GM19467 (cell line): ENCODE data around the gene MALRD1.

ENCODE experiments used
- ATAC-seq: cut with Tn5 transposase; IDR thresholded peaks from one replicate; pipeline ENCODE4 v1.9.1; 2021; ENCODE audit warnings: mild to moderate bottlenecking, moderate library complexity; ENCODE audit not compliant: unreplicated experiment

Gene MALRD1

GRCh38 chr10:19563388-19564141, 515.0 kb downstream of the MALRD1 start:
- no peak for ATAC-seq

GRCh38 chr10:19570120-19570519, 521.5 kb downstream of the MALRD1 start:
- no peak for ATAC-seq

GRCh38 chr10:19570991-19571390, 522.4 kb downstream of the MALRD1 start:
- no peak for ATAC-seq

- no peak for ATAC-seq
Measured at GRCh38 chr10:19572056-19572455, 523.5 kb downstream of the MALRD1 start.

GRCh38 chr10:19576576-19576975, 528.0 kb downstream of the MALRD1 start:
- ATAC-seq, result no peak

- no peak for ATAC-seq
Measured at GRCh38 chr10:19577381-19577780, 528.8 kb downstream of the MALRD1 start.

GRCh38 chr10:19577807-19578206, 529.2 kb downstream of the MALRD1 start:
- ATAC-seq, result no peak

GRCh38 chr10:19578571-19578970, 530.0 kb downstream of the MALRD1 start:
- no peak for ATAC-seq

- ATAC-seq, result no peak
Measured at GRCh38 chr10:19579761-19580545, 531.4 kb downstream of the MALRD1 start.

- no peak for ATAC-seq
Measured at GRCh38 chr10:19580691-19581090, 532.1 kb downstream of the MALRD1 start.

GRCh38 chr10:19588608-19589007, 540.0 kb downstream of the MALRD1 start:
- ATAC-seq, result no peak

GRCh38 chr10:19592276-19592675, 543.7 kb downstream of the MALRD1 start:
- no peak for ATAC-seq

- ATAC-seq, result no peak
Measured at GRCh38 chr10:19595212-19595845, 546.7 kb downstream of the MALRD1 start.

- no peak for ATAC-seq
Measured at GRCh38 chr10:19605806-19606205, 557.2 kb downstream of the MALRD1 start.

- ATAC-seq, result no peak
Measured at GRCh38 chr10:19606968-19607367, 558.4 kb downstream of the MALRD1 start.

GRCh38 chr10:19611775-19612174, 563.2 kb downstream of the MALRD1 start:
- no peak for ATAC-seq

GRCh38 chr10:19616966-19617365, 568.4 kb downstream of the MALRD1 start:
- ATAC-seq, result no peak

GRCh38 chr10:19620811-19621210, 572.2 kb downstream of the MALRD1 start:
- ATAC-seq, result no peak

- no peak for ATAC-seq
Measured at GRCh38 chr10:19623321-19623720, 574.7 kb downstream of the MALRD1 start.

GRCh38 chr10:19626156-19626555, 577.6 kb downstream of the MALRD1 start:
- no peak for ATAC-seq

GRCh38 chr10:19628767-19629560, 580.4 kb downstream of the MALRD1 start:
- ATAC-seq, result no peak
